A549 (cell line): Measurements from ENCODE around the gene B3GALT4.

Experiments used
- BHLHE40 ChIP-seq: IDR thresholded peaks from 2 replicates; pipeline ENCODE4 v1.6.1; 2012; ENCODE audit warnings: low read depth, low read length, inconsistent platforms
- CEBPB ChIP-seq, 2 experiments: fragments of >200 bp in 1 of 2; sonication (Bioruptor Twin) in 1 of 2; formaldehyde crosslinking in 1 of 2; IDR thresholded peaks; 2 replicates each; pipeline ENCODE4 v1.6.1; 2012 to 2016
- ESRRA ChIP-seq: fragments of 150-350 bp; IDR thresholded peaks from 2 replicates; pipeline ENCODE4 v1.6.1; 2014; ENCODE audit warnings: mild to moderate bottlenecking, low read length, borderline replicate concordance
- HOXA7 ChIP-seq: fragments of 250-450 bp; sonication (Bioruptor Pico); IDR thresholded peaks from 2 replicates; pipeline ENCODE4 v1.5.0; 2020; ENCODE audit warnings: mild to moderate bottlenecking, moderate library complexity
- JUNB ChIP-seq: fragments of >200 bp; sonication (Bioruptor Twin); formaldehyde crosslinking; IDR thresholded peaks from 2 replicates; pipeline ENCODE4 v1.6.1; 2016
- MAFK ChIP-seq: fragments of 450-650 bp; IDR thresholded peaks from 2 replicates; pipeline ENCODE4 v1.6.1; 2014; ENCODE audit not compliant: partially characterized antibody
- RAD21 ChIP-seq, 2 experiments: fragments of >200 bp in 1 of 2; sonication (Bioruptor Twin) in 1 of 2; formaldehyde crosslinking in 1 of 2; IDR thresholded peaks in 1 of 2; conservative IDR thresholded peaks in 1 of 2; 2 replicates in 1 of 2; 3 replicates in 1 of 2; pipeline ENCODE4 v1.6.1; 2012 to 2018; ENCODE audit warnings: inconsistent platforms in 1 of 2
- TF ChIP-seq, protein P1 (sequence below): fragments of >200 bp; sonication (Bioruptor Twin); formaldehyde crosslinking; IDR thresholded peaks from 3 replicates; pipeline ENCODE4 v1.5.1; 2016
- TF ChIP-seq, protein P2 (sequence below): IDR thresholded peaks from 2 replicates; pipeline ENCODE4 v1.6.1; 2012

DNA sequence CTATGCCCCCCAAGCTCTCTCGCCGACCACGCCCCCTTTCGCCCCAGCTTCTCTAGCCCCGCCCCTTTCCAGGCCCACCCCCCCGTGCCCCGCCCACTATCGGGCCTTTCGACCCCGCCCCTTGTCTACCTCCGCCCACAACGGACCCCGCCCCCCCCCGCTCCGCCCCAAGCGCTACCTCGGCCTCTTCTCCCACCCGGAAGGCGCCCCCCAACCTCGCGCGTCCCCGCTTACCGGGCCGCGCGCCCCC is 40.4 kb downstream of the B3GALT4 start:
- no peak for TF ChIP-seq HOXA7 (CRISPR knock-in tag)
- TF ChIP-seq, protein P1, sequence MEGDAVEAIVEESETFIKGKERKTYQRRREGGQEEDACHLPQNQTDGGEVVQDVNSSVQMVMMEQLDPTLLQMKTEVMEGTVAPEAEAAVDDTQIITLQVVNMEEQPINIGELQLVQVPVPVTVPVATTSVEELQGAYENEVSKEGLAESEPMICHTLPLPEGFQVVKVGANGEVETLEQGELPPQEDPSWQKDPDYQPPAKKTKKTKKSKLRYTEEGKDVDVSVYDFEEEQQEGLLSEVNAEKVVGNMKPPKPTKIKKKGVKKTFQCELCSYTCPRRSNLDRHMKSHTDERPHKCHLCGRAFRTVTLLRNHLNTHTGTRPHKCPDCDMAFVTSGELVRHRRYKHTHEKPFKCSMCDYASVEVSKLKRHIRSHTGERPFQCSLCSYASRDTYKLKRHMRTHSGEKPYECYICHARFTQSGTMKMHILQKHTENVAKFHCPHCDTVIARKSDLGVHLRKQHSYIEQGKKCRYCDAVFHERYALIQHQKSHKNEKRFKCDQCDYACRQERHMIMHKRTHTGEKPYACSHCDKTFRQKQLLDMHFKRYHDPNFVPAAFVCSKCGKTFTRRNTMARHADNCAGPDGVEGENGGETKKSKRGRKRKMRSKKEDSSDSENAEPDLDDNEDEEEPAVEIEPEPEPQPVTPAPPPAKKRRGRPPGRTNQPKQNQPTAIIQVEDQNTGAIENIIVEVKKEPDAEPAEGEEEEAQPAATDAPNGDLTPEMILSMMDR = no peak
- TF ChIP-seq ESRRA = no peak
- no peak for TF ChIP-seq MAFK
- no peak for TF ChIP-seq RAD21 (conservative IDR thresholded peaks at IDR 0.05 in 1 of 2, IDR thresholded peaks at IDR 0.05 in 1 of 2)
- TF ChIP-seq BHLHE40 = no peak
- TF ChIP-seq, protein P2, sequence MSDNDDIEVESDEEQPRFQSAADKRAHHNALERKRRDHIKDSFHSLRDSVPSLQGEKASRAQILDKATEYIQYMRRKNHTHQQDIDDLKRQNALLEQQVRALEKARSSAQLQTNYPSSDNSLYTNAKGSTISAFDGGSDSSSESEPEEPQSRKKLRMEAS = no peak
- TF ChIP-seq JUNB = no peak
- no peak for TF ChIP-seq CEBPB (IDR thresholded peaks at IDR 0.05)
